Large intestine (tissue), 3 donors: ENCODE results near the gene HOXD11. TPM values are rescaled to one million over a fixed set of nuclear protein-coding genes. Genes with fewer than 3 reads are reported as not detected.
A peak's percentile ranks its signal among the peaks of the same experiment; 100 is the strongest.

ENCODE experiments used
- DNase-seq, 2 donors: peaks; one replicate each; pipeline versions ENCODE4 v3.0.0 to v3.0.0-alpha.2; 2013
- H3K27ac ChIP-seq: one replicate; pipeline ENCODE4 v1.5.1; 2013; ENCODE audit warnings: low read length
- H3K27me3 ChIP-seq: 2 replicates; pipeline ENCODE4 v1.6.1; 2013; ENCODE audit warnings: low read length; ENCODE audit not compliant: control insufficient read depth, insufficient read depth
- H3K36me3 ChIP-seq: 2 replicates; pipeline ENCODE4 v1.6.1; 2013; ENCODE audit warnings: low read length; ENCODE audit not compliant: control insufficient read depth, insufficient read depth
- H3K4me1 ChIP-seq: one replicate; pipeline ENCODE4 v1.6.1; 2013; ENCODE audit warnings: low read length; ENCODE audit not compliant: control insufficient read depth, insufficient read depth
- H3K4me3 ChIP-seq: one replicate; pipeline ENCODE4 v1.5.1; 2013; ENCODE audit warnings: low read length
- H3K9me3 ChIP-seq: one replicate; pipeline ENCODE4 v1.6.1; 2013; ENCODE audit warnings: mild to moderate bottlenecking, low read depth, low read length, moderate library complexity; ENCODE audit not compliant: control insufficient read depth
- WGBS: methylation state at CpG from one replicate; pipeline ENCODE4 v1.1.5; 2013; ENCODE audit warnings: low lambda C conversion rate; ENCODE audit not compliant: insufficient coverage; 5-methylcytosine and 5-hydroxymethylcytosine counted together
- polyA plus RNA-seq: library from polyadenylated mRNA; unstranded; fragments of 120-200 nt; gene quantifications from one replicate; pipeline ENCODE4 v1.2.1, GENCODE V29; 2013

Gene HOXD11
- polyA plus RNA-seq, 1 donor, result not detected

GRCh38 chr2:176109192-176109901 lies 2.3 kb downstream of the HOXD11 start:
- Histone ChIP-seq H3K9me3 (peaks cover 29% of the 10 kb centered on the region), H3K27ac (no peak overlapping the region), H3K4me3 (no peak overlapping the region), H3K4me1 (no peaks in the 10 kb centered on the region), H3K36me3 (no peaks in the 10 kb centered on the region), H3K27me3 (peaks cover 96% of the 10 kb centered on the region)
- DNase-seq, result no peak
- 0% methylated on average over 1 of the region's 26 CpGs for WGBS

- WGBS, result no CpG with 5 or more reads among the region's 4 CpGs
- Histone ChIP-seq H3K4me3 (no peak overlapping the region), H3K36me3 (no peaks in the 10 kb centered on the region), H3K9me3 (peaks cover 25% of the 10 kb centered on the region), H3K27me3 (peaks cover 96% of the 10 kb centered on the region), H3K27ac (no peak overlapping the region), H3K4me1 (no peaks in the 10 kb centered on the region)
- DNase-seq, result no peak
These were observed 2.9 kb downstream of the HOXD11 start for GRCh38 chr2:176109946-176110345.

- 48% methylated on average over 3 of the region's 7 CpGs for WGBS
- H3K4me1 ChIP-seq, result no peaks in the 10 kb centered on the region
These were observed 3.6 kb downstream of the HOXD11 start for GRCh38 chr2:176110415-176111308.

GRCh38 chr2:176111309-176111663 lies 4.2 kb downstream of the HOXD11 start:
- no CpG with 5 or more reads among the region's 16 CpGs for WGBS
- peaks cover 26% of the 10 kb centered on the region for H3K9me3 ChIP-seq
- no peaks in the 10 kb centered on the region for H3K4me1 ChIP-seq
- peaks cover 96% of the 10 kb centered on the region for H3K27me3 ChIP-seq
- peak; percentile 18 to 53 for DNase-seq
- no peak overlapping the region for H3K4me3 ChIP-seq
- H3K27ac ChIP-seq, result no peak overlapping the region
- H3K36me3 ChIP-seq, result no peaks in the 10 kb centered on the region

More at GRCh38 chr2:176110415-176111308, 3.6 kb downstream of the HOXD11 start:
- H3K4me3 ChIP-seq, result no peak overlapping the region
- H3K27me3 ChIP-seq, result peaks cover 96% of the 10 kb centered on the region
- peaks cover 21% of the 10 kb centered on the region for H3K9me3 ChIP-seq
- no peak for DNase-seq
- H3K36me3 ChIP-seq, result no peaks in the 10 kb centered on the region
- H3K27ac ChIP-seq, result no peak overlapping the region

GRCh38 chr2:176111846-176112374 lies 4.8 kb downstream of the HOXD11 start:
- Histone ChIP-seq H3K4me1 (no peaks in the 10 kb centered on the region), H3K36me3 (no peaks in the 10 kb centered on the region), H3K9me3 (peaks cover 24% of the 10 kb centered on the region), H3K27me3 (peaks cover 96% of the 10 kb centered on the region), H3K4me3 (no peak overlapping the region), H3K27ac (no peak overlapping the region)
- WGBS, result no CpG with 5 or more reads among the region's 29 CpGs
- DNase-seq, result no peak

GRCh38 chr2:176112375-176113302 lies 5.6 kb downstream of the HOXD11 start:
- Histone ChIP-seq H3K27ac (no peak overlapping the region), H3K4me1 (no peaks in the 10 kb centered on the region)
- DNase-seq, result no peak

GRCh38 chr2:176114120-176114929 lies 7.2 kb downstream of the HOXD11 start:
- Histone ChIP-seq H3K27ac (no peak overlapping the region), H3K4me1 (no peaks in the 10 kb centered on the region), H3K36me3 (no peaks in the 10 kb centered on the region), H3K27me3 (peaks cover 100% of the 10 kb centered on the region), H3K9me3 (peaks cover 29% of the 10 kb centered on the region), H3K4me3 (no peak overlapping the region)
- WGBS, result no CpG with 5 or more reads among the region's 26 CpGs
- DNase-seq, result no peak

More at GRCh38 chr2:176112375-176113302, 5.6 kb downstream of the HOXD11 start:
- H3K4me3 ChIP-seq, result no peak overlapping the region
- peaks cover 99% of the 10 kb centered on the region for H3K27me3 ChIP-seq
- peaks cover 26% of the 10 kb centered on the region for H3K9me3 ChIP-seq
- whole genome bisulfite sequencing, result no CpG with 5 or more reads among the region's 40 CpGs
- H3K36me3 ChIP-seq, result no peaks in the 10 kb centered on the region

- H3K4me1 ChIP-seq, result no peaks in the 10 kb centered on the region
- 7% methylated on average over 8 of the region's 16 CpGs for WGBS
- peaks cover 100% of the 10 kb centered on the region for H3K27me3 ChIP-seq
- DNase-seq, result no peak
- no peak overlapping the region for H3K27ac ChIP-seq
- no peaks in the 10 kb centered on the region for H3K36me3 ChIP-seq
- H3K4me3 ChIP-seq, result no peak overlapping the region
- peaks cover 29% of the 10 kb centered on the region for H3K9me3 ChIP-seq
These were observed 8.0 kb downstream of the HOXD11 start for GRCh38 chr2:176114930-176115625.
